ENCODE results near the gene SIDT2. TPM values are rescaled to one million over a fixed set of nuclear protein-coding genes. Genes with fewer than 3 reads are reported as not detected.

The SIDT2 gene
- total and polyA plus RNA-seq, 2 of the 13 experiments (the other 11 are each of a cell fraction or from before 2014, with no cell fraction given): 11.5 to 28.0 TPM

- TF ChIP-seq ZNF451 (CRISPR knock-in tag; IDR thresholded peaks at IDR 0.05) (no peak), ZNF768 (CRISPR knock-in tag; IDR thresholded peaks at IDR 0.05) (peak; percentile 57), ZNF253 (CRISPR knock-in tag; IDR thresholded peaks at IDR 0.05; ENCODE audit: borderline replicate concordance) (0 out of 2 replicates have a peak, but pooled peaks have one; percentile 70), SATB2 (CRISPR knock-in tag; IDR thresholded peaks at IDR 0.05) (no peak), ZNF792 (CRISPR knock-in tag; IDR thresholded peaks at IDR 0.05) (peak; percentile 79; the same call in 1 of the 2 replicates), ZNF282 (IDR thresholded peaks at IDR 0.05; ENCODE audit: partially characterized antibody) (no peak), ZNF550 (CRISPR knock-in tag; IDR thresholded peaks at IDR 0.05; ENCODE audit: borderline replicate concordance) (peak; percentile 83; the same call in 1 of the 2 replicates), ZNF138 (CRISPR knock-in tag; IDR thresholded peaks at IDR 0.05; ENCODE audit: low read depth) (no peak; the same call in 1 of the 2 replicates), ZNF281 (CRISPR knock-in tag; IDR thresholded peaks at IDR 0.05; ENCODE audit: borderline replicate concordance) (peak; percentile 94; the same call in 1 of the 2 replicates), ZNF607 (CRISPR knock-in tag; IDR thresholded peaks at IDR 0.05; ENCODE audit: borderline replicate concordance) (peak; percentile 88), NCOA5 (CRISPR knock-in tag; IDR thresholded peaks at IDR 0.05) (no peak), PHF20 (CRISPR knock-in tag; IDR thresholded peaks at IDR 0.05) (peak; percentile 81), ZBTB7B (CRISPR knock-in tag; IDR thresholded peaks at IDR 0.05) (no peak; the same call in 1 of the 2 replicates), ZNF614 (CRISPR knock-in tag; IDR thresholded peaks at IDR 0.05; ENCODE audit: borderline replicate concordance) (peak; percentile 62; the same call in 1 of the 2 replicates), ZBTB26 (CRISPR knock-in tag; IDR thresholded peaks at IDR 0.05; ENCODE audit: borderline replicate concordance) (no peak), SIN3A (IDR thresholded peaks at IDR 0.05; ENCODE audit: borderline replicate concordance, low read depth, low read length) (0 out of 2 replicates have a peak, but pooled peaks have one; percentile 71), ZBTB46 (CRISPR knock-in tag; IDR thresholded peaks at IDR 0.05; ENCODE audit: borderline replicate concordance) (no peak; the same call in 1 of the 2 replicates), MAFK (conservative IDR thresholded peaks at IDR 0.05 in 1 of 2, IDR thresholded peaks at IDR 0.05 in 1 of 2; ENCODE audit: low read length in 2 of 2) (no peak), XRCC5 (optimal IDR thresholded peaks at IDR 0.05; ENCODE audit: low read length) (peak; percentile 15), ZSCAN30 (CRISPR knock-in tag; IDR thresholded peaks at IDR 0.05) (no peak), FOXC1 (CRISPR knock-in tag; IDR thresholded peaks at IDR 0.05; ENCODE audit: borderline replicate concordance) (peak; percentile 86; the same call in 1 of the 2 replicates), PHF21A (CRISPR knock-in tag; IDR thresholded peaks at IDR 0.05) (peak; percentile 55; the same call in 1 of the 2 replicates), MEIS2 (CRISPR knock-in tag; IDR thresholded peaks at IDR 0.05) (peak; percentile 71; the same call in 1 of the 2 replicates)
Measured at GRCh38 chr11:117143871-117144476, 34.6 kb upstream of the SIDT2 start, which contains the start of gene PAFAH1B2 (continued).

Data from HepG2 (cell line).